ENCODE data around the gene HAT1.

Gene HAT1

DNA sequence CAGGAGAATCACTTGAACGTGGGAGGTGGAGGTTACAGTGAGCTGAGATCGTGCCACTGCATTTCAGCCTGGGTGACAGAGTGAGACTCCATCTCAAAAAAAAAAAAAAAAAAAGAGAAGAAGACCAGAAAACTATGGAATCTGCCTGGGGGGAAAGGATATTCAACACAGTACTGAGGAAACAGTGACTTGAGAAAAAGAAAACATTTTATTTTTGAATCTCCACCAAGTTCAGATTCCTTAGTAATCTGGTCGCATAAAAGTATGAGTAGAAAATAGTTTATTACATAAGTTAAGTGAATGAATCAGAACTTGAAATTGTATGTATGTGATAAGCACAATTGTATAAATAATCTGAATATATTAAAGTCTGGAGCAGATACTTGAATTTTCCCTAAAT lies 13.0 kb upstream of the HAT1 start:
- intact Hi-C loops (cut with DNase I) = no loop called here
- DNase-seq = no peak

DNA sequence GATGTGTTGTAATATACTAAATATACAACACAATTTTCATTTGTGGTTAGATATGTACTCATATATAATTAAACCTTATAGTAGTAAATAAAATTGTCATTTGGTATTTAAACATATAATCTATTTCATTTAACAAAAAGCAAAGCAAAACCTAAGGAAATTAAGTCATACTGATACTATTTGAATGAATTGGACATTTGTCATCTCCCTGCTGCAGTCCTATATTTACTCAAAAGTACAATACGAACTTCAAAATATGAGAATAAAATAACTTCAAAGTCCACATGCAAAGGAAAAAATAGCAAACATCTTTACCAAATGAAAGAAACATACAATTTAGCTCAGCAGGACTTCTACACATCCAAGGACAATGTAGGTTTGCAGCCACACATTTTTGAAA lies 11.8 kb upstream of the HAT1 start:
- intact Hi-C loops (cut with DNase I) = no loop called here
- no peak for DNase-seq

- intact Hi-C loops (cut with DNase I) = no loop called here
- no peak for DNase-seq
These were observed 8.7 kb upstream of the HAT1 start for GRCh38 chr2:171913517-171913916.

GRCh38 chr2:171919453-171919852 lies 2.8 kb upstream of the HAT1 start:
- DNase-seq = no peak
- intact Hi-C loops (cut with DNase I) = no loop called here

GRCh38 chr2:171921970-171922229 lies 361 bp upstream of the HAT1 start:
- intact Hi-C loops (cut with DNase I) = loop anchor here (2.0 to 10.0 kb wide), 2 partner anchors 27 to 183 kb away; partner anchors contain the start of genes DLX2 and SLC25A12
- no peak for DNase-seq

GRCh38 chr2:171923206-171923605 lies 945 bp downstream of the HAT1 start:
- intact Hi-C loops (cut with DNase I) = loop anchor here (2.0 to 10.0 kb wide), 2 partner anchors 28 to 182 kb away; partner anchors contain the start of genes DLX2 and SLC25A12
- no peak for DNase-seq

- intact Hi-C loops (cut with DNase I) = loop anchor here (10.0 kb wide), 1 partner anchor 180 kb away; the partner anchor contains the start of gene DLX2
- no peak for DNase-seq
These were observed 2.1 kb downstream of the HAT1 start for GRCh38 chr2:171924170-171924942.

DNA sequence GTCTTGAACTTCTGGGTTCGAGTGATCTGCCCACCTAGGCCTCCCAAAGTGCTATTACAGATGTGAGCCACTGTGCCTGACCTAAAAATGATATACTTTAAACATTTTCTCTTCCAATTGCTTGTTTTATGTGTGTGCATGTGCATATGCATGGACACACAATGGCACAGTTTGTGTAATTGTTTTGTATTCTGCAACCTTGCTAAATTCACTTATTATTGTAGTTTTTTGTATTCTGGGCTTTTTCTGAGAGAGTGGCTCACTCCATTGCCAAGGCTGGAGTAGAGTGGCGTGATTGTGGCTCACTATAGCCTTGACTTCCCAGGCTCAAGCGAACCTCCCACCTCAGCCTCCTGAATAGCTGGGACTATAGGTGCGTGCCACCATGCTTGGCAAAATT lies 8.1 kb downstream of the HAT1 start:
- DNase-seq = no peak
- intact Hi-C loops (cut with DNase I) = no loop called here

- intact Hi-C loops (cut with DNase I) = no loop called here
- no peak for DNase-seq
These were observed 16.9 kb downstream of the HAT1 start for GRCh38 chr2:171939058-171939742.

GRCh38 chr2:171939743-171940071 lies 17.4 kb downstream of the HAT1 start:
- intact Hi-C loops (cut with DNase I) = no loop called here
- DNase-seq = no peak

GRCh38 chr2:171941316-171941699 lies 19.0 kb downstream of the HAT1 start:
- intact Hi-C loops (cut with DNase I) = no loop called here
- DNase-seq = no peak

DNA sequence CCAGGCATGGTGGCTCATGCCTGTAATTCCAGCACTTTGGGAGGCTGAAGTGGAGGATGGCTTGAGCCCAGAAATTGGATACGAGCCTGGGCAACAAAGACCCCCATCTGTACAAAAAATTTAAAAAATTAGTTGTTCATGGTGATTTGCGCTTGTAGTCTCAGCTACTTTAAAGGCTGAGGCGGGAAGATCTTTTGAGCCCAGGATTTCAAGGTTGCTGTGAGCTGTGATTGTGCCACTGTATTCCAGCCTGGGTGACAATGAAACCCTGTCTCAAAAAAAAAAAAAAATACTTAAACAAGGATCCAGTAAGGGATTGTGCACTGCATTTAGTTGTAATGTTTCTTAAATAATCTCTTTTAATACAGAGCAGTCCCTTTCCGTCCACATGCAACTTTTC lies 21.6 kb downstream of the HAT1 start:
- DNase-seq = no peak
- intact Hi-C loops (cut with DNase I) = no loop called here

DNA sequence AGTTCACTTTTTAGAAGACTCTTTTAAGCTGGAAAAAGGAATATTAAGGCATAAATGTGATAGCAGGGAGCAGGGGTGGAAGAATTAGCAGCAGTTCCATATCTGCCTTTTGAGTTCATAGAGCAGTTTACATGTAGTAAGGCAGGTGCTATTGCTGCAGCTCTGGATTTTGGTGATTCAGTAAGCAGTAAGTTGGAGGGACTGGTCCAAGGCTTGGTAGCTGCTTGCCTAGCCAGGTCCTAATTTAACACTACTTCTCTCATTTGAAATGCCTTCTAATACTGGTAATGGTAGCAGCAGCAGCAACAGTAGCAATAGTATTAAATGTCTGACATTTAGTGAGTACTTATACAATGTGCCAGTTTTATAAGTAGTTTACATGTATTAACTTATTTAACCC lies 30.0 kb downstream of the HAT1 start:
- intact Hi-C loops (cut with DNase I) = no loop called here
- DNase-seq = no peak

- intact Hi-C loops (cut with DNase I) = no loop called here
- DNase-seq = no peak
These were observed 30.5 kb downstream of the HAT1 start for GRCh38 chr2:171952748-171953147.

- intact Hi-C loops (cut with DNase I) = no loop called here
- no peak for DNase-seq
These were observed 34.0 kb downstream of the HAT1 start for GRCh38 chr2:171956135-171956825.

GRCh38 chr2:171957061-171957460 lies 34.8 kb downstream of the HAT1 start:
- DNase-seq = no peak
- intact Hi-C loops (cut with DNase I) = no loop called here

- DNase-seq = no peak
- intact Hi-C loops (cut with DNase I) = no loop called here
These were observed 36.2 kb downstream of the HAT1 start for GRCh38 chr2:171958475-171958874.

- intact Hi-C loops (cut with DNase I) = no loop called here
- no peak for DNase-seq
These were observed 37.7 kb downstream of the HAT1 start for GRCh38 chr2:171959998-171960397.

- intact Hi-C loops (cut with DNase I) = no loop called here
- no peak for DNase-seq
These were observed 38.3 kb downstream of the HAT1 start for GRCh38 chr2:171960570-171960969.

DNA sequence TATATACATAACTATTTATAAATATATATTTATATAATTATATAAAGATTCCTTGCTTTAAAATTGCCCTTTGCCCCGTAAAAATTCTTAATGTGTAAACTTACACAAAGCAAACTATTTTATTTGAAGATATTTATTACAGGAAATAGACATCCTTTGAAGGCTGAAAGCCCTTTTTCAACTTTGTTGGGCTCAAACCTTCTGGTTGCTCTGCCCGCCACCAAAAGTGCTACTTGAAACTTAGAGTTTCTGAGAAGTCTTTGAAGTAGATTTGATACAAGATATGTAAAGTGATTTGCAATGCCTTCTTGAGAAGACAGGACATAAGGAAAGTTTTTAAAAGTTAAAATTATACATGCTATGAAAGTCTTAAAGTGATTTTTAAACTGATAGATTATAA lies 40.9 kb downstream of the HAT1 start:
- intact Hi-C loops (cut with DNase I) = no loop called here
- DNase-seq = no peak

GRCh38 chr2:171964308-171964707 lies 42.0 kb downstream of the HAT1 start:
- intact Hi-C loops (cut with DNase I) = no loop called here
- no peak for DNase-seq
